Osteoblast (primary cell): Measurements from ENCODE around the gene SFRP5. TPM values are rescaled to one million over a fixed set of nuclear protein-coding genes. Genes with fewer than 3 reads are reported as not detected.
A peak's percentile ranks its signal among the peaks of the same experiment; 100 is the strongest.

Source experiments
- DNase-seq: peaks from one replicate; pipeline ENCODE4 v3.0.0; 2011; ENCODE audit warnings: low spot score, mixed read lengths; ENCODE audit not compliant: insufficient read length; ENCODE audit errors: missing footprints
- H2AFZ ChIP-seq: 2 replicates; pipeline ENCODE4 v1.6.0; 2011; ENCODE audit warnings: mild to moderate bottlenecking, low read length
- H3K27ac ChIP-seq: 2 replicates; pipeline ENCODE4 v1.5.1; 2011; ENCODE audit warnings: mild to moderate bottlenecking, low read depth, low read length, moderate library complexity
- H3K27me3 ChIP-seq: 2 replicates; pipeline ENCODE4 v1.6.0; 2012; ENCODE audit warnings: mild to moderate bottlenecking, control low read depth, inconsistent platforms, low read length, moderate library complexity; ENCODE audit not compliant: insufficient read depth
- H3K36me3 ChIP-seq: 2 replicates; pipeline ENCODE4 v1.5.1; 2011; ENCODE audit warnings: mild to moderate bottlenecking, low read length, control low read depth, moderate library complexity; ENCODE audit not compliant: insufficient read depth
- H3K4me1 ChIP-seq: 2 replicates; pipeline ENCODE4 v1.5.1; 2011; ENCODE audit warnings: mild to moderate bottlenecking, low read length, control low read depth, moderate library complexity; ENCODE audit not compliant: insufficient read depth
- H3K4me2 ChIP-seq: 2 replicates; pipeline ENCODE4 v1.6.0; 2011; ENCODE audit warnings: mild to moderate bottlenecking, low read length; ENCODE audit not compliant: insufficient read depth
- H3K4me3 ChIP-seq: fragments of 200-600 bp; sonication (generic); 3 replicates; pipeline ENCODE4 v1.5.1; 2012; ENCODE audit warnings: mild to moderate bottlenecking, low read length, inconsistent platforms; ENCODE audit not compliant: insufficient read depth
- H3K79me2 ChIP-seq: 2 replicates; pipeline ENCODE4 v1.6.0; 2012; ENCODE audit warnings: mild to moderate bottlenecking, low read length, control low read depth, inconsistent platforms; ENCODE audit not compliant: insufficient read depth
- H3K9me3 ChIP-seq: 2 replicates; pipeline ENCODE4 v1.5.1; 2011; ENCODE audit warnings: low read depth, low read length, control low read depth
- H4K20me1 ChIP-seq: 2 replicates; pipeline ENCODE4 v1.6.0; 2012; ENCODE audit warnings: mild to moderate bottlenecking, low read length, control low read depth; ENCODE audit not compliant: insufficient read depth
- total RNA-seq: library from RNA; depleted of rRNA; stranded (reverse); fragments of >200 nt; gene quantifications from 2 replicates; pipeline ENCODE4 v1.2.3, GENCODE V29; 2012
- TF ChIP-seq, protein P1 (sequence below): IDR thresholded peaks from 2 replicates; pipeline ENCODE4 v1.5.1; 2011; ENCODE audit warnings: mild to moderate bottlenecking, low read depth, low read length, moderate library complexity; ENCODE audit errors: extremely low read depth

Gene SFRP5
- total RNA-seq, 1 donor = not detected

- H3K27ac ChIP-seq = no peak overlapping the region
- H3K4me1 ChIP-seq = no peaks in the 10 kb centered on the region
- TF ChIP-seq, protein P1, sequence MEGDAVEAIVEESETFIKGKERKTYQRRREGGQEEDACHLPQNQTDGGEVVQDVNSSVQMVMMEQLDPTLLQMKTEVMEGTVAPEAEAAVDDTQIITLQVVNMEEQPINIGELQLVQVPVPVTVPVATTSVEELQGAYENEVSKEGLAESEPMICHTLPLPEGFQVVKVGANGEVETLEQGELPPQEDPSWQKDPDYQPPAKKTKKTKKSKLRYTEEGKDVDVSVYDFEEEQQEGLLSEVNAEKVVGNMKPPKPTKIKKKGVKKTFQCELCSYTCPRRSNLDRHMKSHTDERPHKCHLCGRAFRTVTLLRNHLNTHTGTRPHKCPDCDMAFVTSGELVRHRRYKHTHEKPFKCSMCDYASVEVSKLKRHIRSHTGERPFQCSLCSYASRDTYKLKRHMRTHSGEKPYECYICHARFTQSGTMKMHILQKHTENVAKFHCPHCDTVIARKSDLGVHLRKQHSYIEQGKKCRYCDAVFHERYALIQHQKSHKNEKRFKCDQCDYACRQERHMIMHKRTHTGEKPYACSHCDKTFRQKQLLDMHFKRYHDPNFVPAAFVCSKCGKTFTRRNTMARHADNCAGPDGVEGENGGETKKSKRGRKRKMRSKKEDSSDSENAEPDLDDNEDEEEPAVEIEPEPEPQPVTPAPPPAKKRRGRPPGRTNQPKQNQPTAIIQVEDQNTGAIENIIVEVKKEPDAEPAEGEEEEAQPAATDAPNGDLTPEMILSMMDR = no peak
- peaks cover 39% of the 10 kb centered on the region for H3K27me3 ChIP-seq
- no peak overlapping the region for H3K4me3 ChIP-seq
- H3K36me3 ChIP-seq = no peaks in the 10 kb centered on the region
- no peak overlapping the region for H3K4me2 ChIP-seq
- peaks cover 14% of the 10 kb centered on the region for H4K20me1 ChIP-seq
- H3K79me2 ChIP-seq = no peaks in the 10 kb centered on the region
- H2AFZ ChIP-seq = no peak overlapping the region
- H3K9me3 ChIP-seq = no peaks in the 10 kb centered on the region
- DNase-seq = peak; percentile 82
Measured at GRCh38 chr10:97768322-97769315, 3.2 kb downstream of the SFRP5 start.

DNA sequence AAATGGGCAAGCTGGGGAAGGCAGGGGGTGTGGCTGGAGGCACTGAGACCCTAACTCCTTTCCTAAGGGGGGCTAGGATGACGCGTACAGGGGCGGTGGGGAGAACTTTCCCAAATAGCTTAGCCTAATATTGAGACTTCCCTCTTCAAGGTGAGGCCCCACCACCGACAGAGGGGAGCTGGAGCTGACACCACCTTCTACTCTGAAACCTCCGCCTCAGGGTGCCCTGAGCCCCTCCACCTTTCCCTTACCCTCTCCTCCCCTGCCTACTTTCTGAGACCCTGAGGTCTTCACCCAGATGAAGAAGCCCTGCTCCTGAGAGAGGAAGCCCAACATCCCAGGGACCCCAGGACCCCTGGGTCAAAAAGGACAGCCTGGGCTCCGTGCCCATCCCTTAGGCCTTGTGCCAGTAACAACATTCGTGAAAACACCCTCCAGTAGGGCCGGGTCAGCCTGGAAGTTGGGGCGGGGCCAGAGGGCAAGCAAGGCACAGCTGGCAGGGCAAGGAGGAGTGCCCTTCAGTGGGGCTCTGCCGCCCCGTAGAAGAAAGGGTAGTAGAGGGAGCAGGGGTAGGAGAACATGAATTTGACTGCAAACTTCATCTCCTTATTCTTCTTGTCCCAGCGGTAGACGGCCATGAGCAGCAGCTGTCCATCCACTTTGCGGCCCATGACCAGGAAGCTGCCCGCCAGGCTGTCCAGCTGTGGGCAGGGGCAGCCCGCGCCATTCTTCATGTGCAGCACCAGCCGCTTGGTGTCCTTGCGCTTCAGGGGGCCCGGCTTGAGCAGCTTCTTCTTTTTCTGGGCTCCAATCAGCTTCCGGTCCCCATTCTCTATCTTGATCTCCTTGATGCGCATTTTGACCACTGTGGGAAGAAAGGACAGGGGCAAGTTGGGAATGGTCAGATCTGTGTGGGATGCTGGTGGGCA lies 4.5 kb downstream of the SFRP5 start:
- H3K4me1 ChIP-seq = no peaks in the 10 kb centered on the region
- peaks cover under 1% of the 10 kb centered on the region for H3K36me3 ChIP-seq
- H2AFZ ChIP-seq = no peak overlapping the region
- H3K4me2 ChIP-seq = no peak overlapping the region
- H3K27me3 ChIP-seq = peaks cover 25% of the 10 kb centered on the region
- H3K79me2 ChIP-seq = no peaks in the 10 kb centered on the region
- TF ChIP-seq, protein P1 = no peak
- DNase-seq = peak; percentile 84
- peaks cover 9% of the 10 kb centered on the region for H4K20me1 ChIP-seq
- no peaks in the 10 kb centered on the region for H3K9me3 ChIP-seq
- no peak overlapping the region for H3K27ac ChIP-seq
- no peak overlapping the region for H3K4me3 ChIP-seq

DNA sequence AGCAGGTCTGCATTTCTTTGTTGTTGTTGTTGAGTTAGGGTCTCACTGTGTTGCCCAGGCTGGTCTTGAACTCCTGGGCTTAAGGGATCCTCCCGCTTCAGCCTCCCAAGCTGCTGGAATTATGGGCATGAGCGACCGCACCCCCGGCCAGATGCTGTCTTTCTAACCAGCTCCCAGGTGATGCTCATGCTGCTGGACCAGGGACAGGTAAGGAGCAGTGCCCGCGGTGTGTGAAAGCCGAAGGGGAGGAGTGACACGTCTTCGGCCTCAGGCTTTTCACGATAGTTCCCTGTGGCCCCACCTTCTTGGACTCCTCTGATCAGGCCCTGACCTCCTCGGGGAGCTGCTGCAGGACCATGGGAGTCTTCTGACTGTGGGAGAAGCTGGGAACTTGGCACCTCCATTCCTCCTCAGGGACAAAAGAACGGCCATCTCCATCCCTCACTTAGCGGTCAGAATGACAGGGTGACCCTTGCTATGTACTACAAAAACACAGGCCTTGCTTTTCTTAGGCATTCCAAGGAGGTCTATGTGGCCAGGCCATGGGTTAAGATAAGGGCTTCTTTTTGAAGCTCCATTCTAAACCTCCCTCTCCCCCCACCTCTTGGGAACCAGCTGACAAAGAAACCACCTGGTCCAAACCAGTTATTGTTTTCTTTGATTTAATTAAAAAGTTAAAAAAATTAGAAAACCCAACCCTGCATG lies 5.5 kb downstream of the SFRP5 start:
- H4K20me1 ChIP-seq = peaks cover 9% of the 10 kb centered on the region
- H3K9me3 ChIP-seq = no peaks in the 10 kb centered on the region
- H3K27ac ChIP-seq = no peak overlapping the region
- H3K36me3 ChIP-seq = peaks cover 4% of the 10 kb centered on the region
- DNase-seq = peak; percentile 92
- H3K4me3 ChIP-seq = no peak overlapping the region
- TF ChIP-seq, protein P1 = no peak
- no peaks in the 10 kb centered on the region for H3K79me2 ChIP-seq
- H3K4me1 ChIP-seq = no peaks in the 10 kb centered on the region
- H3K4me2 ChIP-seq = no peak overlapping the region
- H2AFZ ChIP-seq = no peak overlapping the region
- H3K27me3 ChIP-seq = peaks cover 21% of the 10 kb centered on the region
